NCI-H774 (cell line): Measurements from ENCODE around the gene SUMF1.

Source experiments
- DNase-seq: peaks from one replicate; lab custom pipeline; 2025; lab: John Stamatoyannopoulos, UW

The SUMF1 gene

DNA sequence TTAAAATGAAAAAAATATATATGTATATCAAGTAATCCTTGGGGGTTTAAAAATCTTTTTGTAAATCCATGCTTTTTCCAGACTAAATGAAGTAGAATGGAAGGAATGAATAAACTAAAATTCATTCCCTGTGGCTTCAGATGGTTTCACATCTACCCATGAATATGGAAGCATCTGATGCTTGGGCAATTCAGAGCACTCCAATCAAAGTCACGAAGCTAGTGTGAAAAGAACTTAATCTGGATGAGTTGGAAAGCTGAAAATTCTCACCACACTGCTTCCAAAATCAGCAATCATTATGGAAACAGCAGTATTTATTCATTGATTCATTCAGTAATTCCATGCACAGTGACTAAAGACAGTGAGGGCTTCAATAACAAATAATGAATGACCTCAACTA lies 55.2 kb downstream of the SUMF1 start:
- DNase-seq, result no peak

DNA sequence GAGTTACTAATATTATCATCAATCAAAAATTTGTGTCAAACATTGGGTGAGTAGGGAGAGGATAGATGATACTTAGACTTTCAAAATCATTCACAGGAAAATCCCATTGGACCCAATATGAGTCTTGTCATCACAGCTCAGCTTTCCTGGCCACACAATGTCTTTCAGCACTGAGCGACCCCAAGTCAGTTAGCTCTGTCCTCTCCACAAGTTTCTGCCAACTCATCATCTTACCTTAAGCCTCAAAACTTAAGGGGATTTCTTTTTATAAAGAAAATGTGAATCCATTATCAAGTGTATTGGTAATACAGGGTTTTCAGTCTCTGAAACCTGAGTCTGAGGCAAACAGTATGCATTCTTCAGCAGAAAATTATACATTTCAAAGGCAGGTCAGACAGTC lies 55.8 kb downstream of the SUMF1 start:
- DNase-seq, result no peak

DNA sequence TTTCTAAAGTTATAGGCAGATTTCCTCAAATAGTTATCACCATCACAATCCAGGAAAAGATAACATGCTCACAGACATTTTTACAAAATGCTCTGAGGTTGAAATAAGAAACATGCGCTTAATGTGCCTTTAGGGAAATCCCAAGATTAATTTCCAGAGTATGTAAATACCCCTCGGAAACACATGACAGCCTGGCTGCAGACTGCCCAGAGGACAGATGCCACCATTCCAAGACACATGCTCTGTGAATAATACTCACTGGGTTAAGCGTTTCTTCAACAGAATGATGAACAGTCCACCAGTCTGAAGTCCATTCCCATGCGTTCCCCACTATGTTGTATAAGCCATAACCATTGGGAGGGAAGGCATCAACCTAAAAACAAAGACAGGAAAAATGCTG lies 56.5 kb downstream of the SUMF1 start:
- no peak for DNase-seq

DNA sequence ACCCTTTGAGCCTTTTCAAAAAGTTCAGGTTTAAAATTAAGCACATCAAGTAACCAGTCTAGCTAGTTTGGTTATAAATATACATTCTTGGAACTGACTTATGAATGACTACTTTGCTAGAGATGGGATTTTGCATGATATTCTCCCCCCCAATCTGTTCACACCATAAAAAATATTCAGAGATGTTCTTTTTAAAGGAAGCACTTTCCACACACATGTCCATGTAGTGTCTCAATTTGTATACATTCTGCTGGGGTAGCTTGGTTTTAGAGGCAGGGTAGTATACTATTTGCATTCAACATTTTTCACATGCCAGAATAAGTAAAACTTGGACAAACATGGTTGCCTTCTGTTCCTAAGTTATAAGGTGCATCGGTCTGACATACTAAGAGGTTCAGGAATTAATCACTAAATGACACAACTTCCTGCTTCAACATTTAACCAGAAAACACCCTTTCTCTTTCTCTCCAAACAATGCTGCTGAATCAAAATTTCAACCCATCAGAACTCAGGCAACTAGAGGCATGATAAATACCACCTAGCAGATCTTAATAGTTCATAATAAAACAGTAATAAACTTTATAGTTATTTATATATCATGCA lies 57.0 kb downstream of the SUMF1 start:
- no peak for DNase-seq

DNA sequence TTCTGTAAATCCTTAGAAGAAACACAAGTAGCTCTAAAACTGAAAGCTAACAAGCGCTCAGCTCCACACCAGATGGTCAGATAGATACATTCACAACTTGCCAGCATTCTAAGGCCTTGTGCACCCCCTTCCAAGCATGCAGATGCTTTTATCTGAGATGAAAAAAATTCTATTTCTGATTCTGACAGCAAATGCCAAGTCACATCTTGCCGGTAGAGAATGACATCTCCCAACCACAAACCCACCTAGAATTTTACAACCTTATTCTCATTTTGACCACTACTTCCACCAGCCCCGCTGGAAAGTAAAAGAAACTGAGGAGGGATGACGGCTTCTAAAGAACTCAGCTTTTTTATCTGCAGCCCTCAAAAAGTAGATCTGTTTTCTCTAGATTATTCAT lies 57.7 kb downstream of the SUMF1 start:
- DNase-seq, result no peak

DNA sequence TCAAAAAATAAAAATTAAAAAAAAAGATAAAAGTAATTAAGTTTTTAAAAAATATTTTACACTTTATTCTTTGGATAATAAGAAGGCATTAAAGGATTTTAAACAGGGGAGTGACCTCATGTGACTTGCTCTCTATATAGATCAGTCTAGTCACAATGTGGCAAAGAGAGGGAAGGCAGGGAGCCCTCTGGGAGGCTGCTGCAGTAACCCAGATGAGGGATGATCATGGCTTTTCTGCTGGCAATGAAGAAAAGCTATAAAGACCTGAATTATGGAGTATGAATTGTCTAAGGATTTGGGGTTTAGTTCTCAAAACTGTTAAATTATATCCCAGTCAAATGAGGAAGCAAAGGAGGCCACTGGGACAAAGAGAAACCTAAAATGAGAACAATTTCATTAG lies 58.1 kb downstream of the SUMF1 start:
- DNase-seq, result no peak

DNA sequence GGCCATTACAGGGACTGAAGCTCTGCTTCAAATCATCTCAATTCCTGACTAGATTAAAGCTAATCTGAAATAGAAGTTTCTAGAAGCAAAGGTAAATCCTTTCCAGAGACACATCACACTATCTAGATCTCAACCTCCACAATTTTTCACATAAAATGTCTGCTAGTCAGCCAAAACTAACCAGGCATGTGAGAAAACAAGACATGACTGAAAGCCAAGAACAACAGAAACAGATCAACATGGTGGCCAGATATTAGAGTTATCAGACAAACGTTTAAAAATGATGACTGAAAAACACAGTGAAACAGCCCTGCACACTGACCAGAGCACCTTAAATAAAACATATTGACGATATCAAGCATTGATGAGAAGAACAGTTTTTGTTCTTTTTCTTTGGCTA lies 59.1 kb downstream of the SUMF1 start:
- DNase-seq, result no peak

DNA sequence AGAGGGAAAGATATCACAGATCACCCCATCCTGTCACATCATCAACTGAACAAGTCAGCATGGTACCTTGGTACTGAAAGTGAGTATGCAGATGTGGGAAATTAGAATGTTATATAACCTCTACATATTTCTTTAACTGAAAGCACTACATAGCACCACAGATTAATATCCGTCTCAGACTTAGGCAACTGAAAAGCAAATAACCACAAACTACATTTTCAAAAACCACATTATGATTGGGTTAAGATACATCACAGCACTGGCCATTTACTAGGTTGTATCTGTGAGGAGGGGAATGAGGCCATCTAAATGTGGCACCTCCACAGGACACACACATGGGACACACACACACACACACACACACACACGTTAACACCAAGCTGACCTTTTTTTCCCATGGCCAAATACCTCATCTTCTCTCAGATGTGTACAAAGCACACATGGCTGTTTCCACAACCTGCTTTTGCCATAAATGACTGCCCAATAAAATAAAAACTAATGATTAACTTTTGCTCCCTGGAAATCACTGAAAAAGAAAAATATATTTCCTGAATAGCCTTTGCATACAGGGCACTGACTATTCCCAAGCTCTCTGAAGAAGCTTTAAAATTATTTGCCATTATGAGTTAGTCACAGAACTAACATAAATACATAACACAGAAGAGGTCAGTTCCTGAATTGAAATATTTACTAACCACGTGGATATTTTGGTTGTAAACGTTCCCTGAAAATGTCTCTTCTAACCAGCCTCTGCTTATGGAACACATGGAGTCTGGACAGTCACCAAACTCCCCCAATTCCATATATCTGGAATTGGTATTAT lies 60.1 kb downstream of the SUMF1 start:
- DNase-seq, result no peak

DNA sequence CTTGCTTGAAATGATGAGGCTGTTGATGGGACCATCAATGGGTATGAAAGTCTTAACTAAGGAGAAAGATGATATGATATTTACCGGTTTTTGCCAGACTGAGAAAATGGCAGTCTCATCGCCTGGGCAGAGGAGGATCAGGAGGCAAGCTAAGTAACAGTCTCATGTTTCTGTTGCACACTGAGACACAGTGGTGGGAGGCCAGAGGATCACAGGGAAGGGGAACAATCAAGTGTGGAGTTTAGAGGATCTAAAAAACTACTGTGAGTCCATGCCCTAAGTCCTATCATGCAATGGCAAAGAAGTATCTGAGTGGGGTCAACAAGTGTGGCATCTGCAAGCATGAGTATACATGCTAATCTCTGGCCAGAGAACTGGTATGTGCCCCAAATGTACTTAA lies 62.2 kb downstream of the SUMF1 start:
- DNase-seq, result no peak

DNA sequence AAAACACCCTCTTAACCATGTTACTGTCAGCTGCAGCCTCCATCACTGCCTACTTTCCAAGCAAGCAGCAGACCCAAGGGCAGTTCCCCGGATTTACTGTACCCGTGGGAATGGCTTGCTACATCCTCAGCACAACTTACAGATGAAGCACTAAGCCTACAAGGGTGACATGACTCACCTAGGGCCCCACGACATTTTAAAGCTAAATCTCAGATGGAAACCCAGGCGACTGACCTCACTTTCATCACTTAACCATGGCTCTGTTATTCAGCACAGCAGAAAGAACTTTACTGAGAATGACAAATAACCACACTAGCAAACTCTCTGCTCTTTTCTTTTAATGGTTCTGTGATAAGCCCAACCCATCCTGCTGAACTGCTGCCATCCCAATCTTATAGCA lies 65.6 kb downstream of the SUMF1 start:
- DNase-seq, result no peak

DNA sequence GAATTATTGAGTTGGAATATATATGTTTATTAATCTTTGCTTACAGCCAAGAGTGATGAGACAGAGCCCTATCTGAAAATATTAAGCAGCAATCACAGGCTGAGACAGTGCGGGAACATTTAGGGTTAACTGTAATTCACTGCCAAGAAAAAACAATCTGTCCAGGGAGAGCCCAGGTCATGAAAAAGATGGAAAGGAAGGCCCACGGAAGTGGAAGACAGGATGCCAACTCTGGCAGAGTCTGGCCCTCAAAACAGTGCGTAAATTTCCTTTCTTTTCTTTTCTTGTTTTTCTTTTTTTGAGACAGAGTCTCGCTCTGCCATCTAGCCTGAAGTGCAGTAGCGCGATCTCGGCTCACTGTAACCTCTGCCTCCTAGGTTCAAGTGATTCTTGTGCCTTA lies 67.6 kb downstream of the SUMF1 start:
- DNase-seq, result no peak

DNA sequence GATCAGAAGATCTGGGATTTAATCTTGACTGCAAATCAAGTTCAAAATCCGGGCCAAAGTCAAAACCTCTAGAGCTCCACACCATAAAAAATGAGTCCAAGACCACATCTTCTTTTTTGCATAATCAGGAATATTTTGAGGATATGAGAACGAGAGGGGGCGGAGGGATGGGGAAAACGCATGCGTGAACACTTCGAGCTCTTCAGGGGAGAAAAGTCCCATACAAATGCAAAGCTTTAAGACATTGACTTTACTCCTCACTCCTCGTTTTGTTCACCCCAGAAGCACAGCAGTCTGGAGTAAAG lies 68.2 kb downstream of the SUMF1 start:
- no peak for DNase-seq

DNA sequence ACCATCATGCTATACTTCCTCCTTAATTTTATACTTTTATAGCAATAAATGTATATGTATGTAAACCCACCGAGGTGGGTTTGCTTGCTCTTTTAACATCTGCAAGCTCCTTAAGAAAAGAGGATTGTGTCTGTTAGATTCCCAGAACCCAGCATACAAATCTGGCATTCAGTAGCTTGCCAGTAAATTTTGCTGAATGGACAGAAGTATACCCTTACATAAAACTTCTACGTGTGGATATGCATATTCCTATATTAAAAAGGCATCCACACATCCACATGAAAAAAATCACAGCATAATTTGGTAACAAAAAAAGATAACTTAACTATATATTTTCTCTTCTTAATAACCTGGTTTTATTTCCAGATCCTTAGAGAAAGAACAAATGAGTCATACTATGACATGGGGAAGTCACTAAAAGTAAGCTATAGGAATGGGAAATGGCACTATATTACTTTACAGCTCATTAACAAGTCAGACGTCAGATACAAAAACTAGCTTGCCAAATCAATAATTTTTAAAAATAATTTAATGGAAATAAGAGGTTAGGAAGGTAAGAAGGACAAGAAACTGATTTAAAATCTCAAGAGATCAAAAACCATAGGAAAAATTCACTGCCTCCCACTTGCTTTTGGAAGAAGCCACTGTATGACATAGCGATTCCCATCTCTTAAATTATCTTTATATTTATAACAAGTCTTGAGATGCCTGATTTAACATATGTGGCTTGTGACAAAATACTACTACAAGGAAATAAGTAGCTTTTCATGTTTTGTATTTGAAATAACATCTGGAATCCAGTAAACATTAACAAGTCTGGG lies 68.7 kb downstream of the SUMF1 start:
- no peak for DNase-seq

DNA sequence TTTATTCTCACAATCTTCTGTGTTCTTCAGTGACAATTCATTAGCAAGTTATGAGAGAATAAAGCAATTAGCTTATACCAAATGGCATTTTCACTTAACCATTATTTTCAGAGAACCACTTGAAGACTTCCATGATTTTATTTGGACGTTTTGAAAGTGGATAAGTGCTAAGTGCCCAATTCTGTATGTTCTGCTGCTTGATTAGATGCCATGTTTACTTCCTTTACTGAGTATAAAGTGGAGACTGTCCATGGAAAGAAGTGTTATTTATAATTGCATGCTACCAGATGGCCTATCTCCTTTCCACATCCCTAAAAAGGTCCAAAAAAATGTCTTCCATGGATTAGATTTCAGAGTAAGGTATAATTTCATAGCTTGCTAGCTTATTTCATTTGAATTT lies 69.6 kb downstream of the SUMF1 start:
- no peak for DNase-seq

DNA sequence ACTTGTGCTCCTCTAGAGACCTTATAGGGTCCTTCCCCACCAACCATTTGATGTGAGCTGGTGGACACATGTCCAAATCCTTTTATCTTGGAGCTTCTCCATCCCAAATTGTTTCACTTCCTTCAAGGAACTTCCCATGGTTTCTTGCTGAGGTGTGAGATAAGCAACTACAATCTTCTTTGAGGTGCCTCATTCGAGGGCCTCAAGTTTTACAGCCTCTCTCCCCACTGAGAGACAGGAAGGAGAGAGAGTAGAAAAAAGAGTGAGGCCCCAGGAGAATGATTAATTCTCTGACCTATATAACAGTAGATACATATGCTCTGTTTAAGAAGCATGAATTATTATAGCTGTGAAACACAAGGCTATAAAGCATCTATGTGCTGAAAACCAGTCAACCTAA lies 70.5 kb downstream of the SUMF1 start:
- no peak for DNase-seq

DNA sequence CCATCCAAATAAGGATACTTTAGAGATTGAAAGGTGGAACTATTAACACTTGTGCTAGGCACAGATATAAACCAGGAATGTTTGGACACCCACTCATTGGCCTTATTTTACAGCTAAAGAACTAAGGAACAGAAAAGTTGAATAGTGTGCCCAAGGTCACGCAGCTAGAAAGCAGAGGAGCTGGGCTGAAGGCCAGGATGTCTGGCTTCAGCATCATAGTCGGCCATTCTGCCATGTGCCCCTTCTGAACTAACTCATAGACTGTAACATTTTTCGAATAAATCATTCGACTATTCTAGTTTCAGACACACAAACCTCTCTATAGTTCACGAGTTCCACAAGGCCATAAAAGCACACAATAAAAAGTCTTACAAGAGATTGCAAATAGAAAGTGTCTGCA lies 71.1 kb downstream of the SUMF1 start:
- no peak for DNase-seq

DNA sequence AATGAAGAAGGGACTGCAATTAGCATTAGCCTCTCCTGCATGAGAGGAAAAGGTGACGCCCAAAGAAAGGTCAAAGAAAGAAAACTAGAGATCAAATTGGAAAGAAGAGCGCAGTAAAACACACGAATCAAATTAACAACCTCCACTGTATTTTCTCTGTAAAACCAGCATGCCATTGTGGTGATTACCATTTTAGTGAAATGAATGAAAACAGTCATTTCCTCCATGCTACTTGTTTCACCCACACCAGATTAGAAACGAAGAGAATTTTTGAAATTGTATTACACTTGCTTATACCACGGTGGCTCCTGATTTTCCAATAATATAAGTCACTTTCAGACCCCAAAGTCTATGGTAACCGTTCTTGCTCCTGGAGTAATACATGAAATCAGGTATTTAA lies 71.6 kb downstream of the SUMF1 start:
- no peak for DNase-seq

DNA sequence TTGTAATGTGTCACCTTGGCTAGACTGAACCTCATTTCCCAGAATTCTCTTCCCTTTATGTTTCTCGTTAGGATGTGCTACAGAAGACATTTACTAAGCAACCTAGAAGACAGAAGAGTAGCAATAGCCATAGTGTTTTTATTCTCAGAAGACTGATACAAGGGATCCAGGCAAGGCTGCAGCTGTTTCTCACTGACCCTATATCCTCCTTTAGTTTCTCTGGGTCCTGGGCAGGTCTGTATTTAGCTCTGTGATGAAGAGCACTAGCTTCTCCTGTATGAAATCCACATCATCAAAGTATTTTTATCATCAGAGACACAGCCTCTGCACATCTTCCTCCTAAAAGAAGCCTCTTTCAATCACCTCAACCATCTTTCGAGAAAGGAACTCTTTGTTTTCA lies 72.5 kb downstream of the SUMF1 start:
- no peak for DNase-seq

DNA sequence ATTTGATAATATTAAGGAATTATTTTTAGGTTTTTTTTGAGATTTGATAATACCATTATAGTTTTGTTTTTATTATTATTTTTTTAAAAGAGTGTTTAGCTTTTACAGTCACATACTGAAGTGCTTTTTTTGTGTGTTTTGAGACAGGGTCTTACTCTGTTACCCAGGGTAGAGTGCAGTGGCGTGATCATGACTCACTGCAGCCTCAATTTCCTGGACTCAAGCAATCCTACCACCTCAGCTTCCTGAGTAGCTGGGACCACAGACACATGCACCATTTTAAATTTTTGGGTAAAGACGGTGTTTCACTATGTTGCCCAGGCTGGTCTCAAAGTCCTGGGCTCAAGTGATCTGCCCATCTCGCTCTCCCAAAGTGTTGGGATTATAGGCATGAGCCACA lies 73.0 kb downstream of the SUMF1 start:
- no peak for DNase-seq

DNA sequence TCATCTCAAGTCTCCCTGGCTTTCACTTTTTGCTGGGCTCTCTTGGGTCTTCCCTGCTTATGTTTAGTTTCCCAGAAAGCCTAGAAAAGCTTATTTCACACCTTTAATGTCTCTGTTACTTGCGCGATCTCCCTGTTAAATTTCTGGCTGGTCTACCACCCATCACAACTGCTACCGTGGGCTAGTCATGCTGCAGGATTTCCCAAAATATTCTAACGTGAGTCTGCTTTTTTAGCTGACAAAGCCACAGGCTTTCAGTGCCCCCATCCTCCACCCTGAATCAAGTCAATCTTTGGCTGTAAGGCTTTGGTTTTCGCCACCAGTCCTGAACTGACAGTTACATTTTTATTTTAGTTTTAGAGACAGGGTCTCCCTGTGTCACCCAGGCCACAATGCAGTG lies 74.1 kb downstream of the SUMF1 start:
- DNase-seq, result no peak

DNA sequence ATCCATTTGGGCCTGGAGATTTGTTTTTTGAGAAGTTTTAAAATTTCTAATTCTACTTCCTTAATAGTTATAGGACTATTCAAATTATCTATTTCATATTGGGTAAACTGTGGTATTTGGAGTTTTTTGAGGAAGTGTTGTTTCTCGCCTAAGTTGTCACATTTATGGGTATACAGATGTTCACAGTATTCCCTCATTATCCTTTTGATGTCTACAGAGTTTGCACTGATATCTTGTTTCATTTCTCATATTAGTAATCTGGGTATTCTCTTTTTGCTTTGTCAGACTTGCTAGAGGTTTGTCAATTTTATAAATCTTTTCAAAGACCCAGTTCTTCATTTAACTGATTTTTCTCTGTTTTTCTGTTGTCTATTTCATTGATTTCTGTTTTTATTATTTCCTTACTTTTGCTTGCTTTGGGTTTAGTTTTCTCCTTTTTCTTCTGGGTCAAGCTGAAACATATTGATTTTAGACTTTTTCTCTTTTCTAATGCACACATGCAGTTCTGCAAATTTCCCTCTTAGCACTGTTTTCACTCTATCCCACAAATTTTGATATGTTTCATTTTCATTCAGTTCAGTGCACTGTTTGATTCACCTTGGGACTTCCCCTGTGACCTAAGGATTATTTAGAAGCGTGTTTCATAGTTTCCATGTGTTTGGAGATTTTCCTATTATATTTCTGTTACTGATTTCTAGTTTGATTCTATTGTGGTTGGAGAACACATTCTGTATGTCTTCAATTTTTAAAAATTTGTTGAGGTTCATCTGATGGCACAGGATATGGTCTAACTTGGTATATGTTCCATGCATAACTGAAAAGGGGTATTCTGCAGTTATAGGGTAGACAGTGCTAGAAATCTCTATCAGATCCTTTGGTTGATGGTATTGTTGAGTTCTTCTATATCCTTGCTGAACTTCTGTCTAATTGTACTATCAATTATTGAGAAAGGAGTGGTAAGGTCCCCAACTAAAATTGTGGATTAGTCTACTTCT lies 79.6 kb downstream of the SUMF1 start:
- DNase-seq, result no peak

DNA sequence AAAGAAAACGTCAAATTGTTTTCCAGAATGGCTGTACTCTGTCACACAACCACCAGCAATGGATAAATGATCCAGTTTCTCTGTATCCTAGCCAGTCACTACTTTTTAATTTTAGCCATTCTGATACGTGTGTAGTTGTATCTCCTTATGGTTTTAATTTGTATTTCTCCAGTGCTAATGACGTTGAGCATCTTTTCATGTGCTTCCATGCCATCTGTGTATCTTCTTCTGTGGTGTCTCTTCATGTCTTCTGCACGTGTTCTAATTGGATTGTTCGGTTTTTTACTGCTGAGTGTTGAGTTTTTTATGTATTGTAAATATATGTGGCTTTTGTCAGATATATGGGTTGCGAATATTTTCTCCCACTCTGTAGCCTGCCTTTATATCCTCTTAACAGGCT lies 81.9 kb downstream of the SUMF1 start:
- DNase-seq, result no peak
